PFSK-1 (cell line): ENCODE results near the gene CUTA.

Experiments
- FOXP2 ChIP-seq: optimal IDR thresholded peaks from 2 replicates; pipeline ENCODE3; 2011; ENCODE audit warnings: borderline replicate concordance, control low read depth, inconsistent platforms; ENCODE audit not compliant: insufficient read depth; ENCODE audit errors: extremely low read length, extremely low read depth
- POLR2AphosphoS5 ChIP-seq: IDR thresholded peaks from 2 replicates; pipeline ENCODE4 v1.6.1; 2012; ENCODE audit warnings: low read depth, mild to moderate bottlenecking, control low read depth, low read length, moderate library complexity
- REST ChIP-seq, 2 experiments: IDR thresholded peaks; 2 replicates each; pipeline versions ENCODE4 v1.6.1 to v1.8.0; 2011 to 2012; ENCODE audit warnings: low read depth in 2 of 2, low read length in 2 of 2, control low read depth in 1 of 2, inconsistent platforms in 1 of 2, mild to moderate bottlenecking in 1 of 2, moderate library complexity in 1 of 2; ENCODE audit not compliant: insufficient read depth in 1 of 2
- SIN3A ChIP-seq: IDR thresholded peaks from 2 replicates; pipeline ENCODE4 v1.6.1; 2012; ENCODE audit warnings: mild to moderate bottlenecking, low read length, moderate library complexity, borderline replicate concordance; ENCODE audit not compliant: insufficient read depth
- TAF1 ChIP-seq: IDR thresholded peaks from 2 replicates; pipeline ENCODE4 v1.6.1; 2012; ENCODE audit warnings: low read length, control low read depth, borderline replicate concordance; ENCODE audit not compliant: insufficient read depth

GRCh38 chr6:33429750-33430052 is 11.8 kb upstream of the CUTA start:
- TF ChIP-seq REST (IDR thresholded peaks at IDR 0.05; ENCODE audit: insufficient read depth in 1 of 2, low read depth in 2 of 2, low read length in 2 of 2): no peak
- no peak for TF ChIP-seq TAF1
- no peak for TF ChIP-seq SIN3A
- TF ChIP-seq POLR2AphosphoS5: no peak
- TF ChIP-seq FOXP2: no peak
